ENCODE results near the gene HECW1.

DNA sequence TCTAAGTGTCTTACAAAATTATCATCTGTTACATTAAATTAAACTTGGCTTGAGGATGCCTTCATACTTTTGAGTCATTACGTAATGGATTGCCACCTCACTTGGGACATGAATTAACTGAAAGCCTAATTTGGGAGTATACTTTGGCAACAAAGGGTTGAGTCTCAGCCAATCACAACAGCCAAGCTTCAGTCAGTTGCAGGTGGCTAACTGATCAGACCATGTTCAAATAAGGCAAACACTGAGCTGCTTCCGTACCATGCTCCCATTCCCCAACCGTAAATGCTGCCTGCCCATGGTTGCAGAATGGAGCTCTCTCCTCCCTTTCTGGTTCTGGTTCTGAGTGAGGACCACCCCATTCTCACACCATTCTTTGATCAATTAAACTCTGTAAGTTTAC lies 377.6 kb downstream of the HECW1 start:
- TF ChIP-seq CTCF (IDR thresholded peaks at IDR 0.05): no peak
- TF ChIP-seq POLR2A (IDR thresholded peaks at IDR 0.05): no peak
- no peak for TF ChIP-seq POLR2AphosphoS5 (IDR thresholded peaks at IDR 0.05)
- no peak for TF ChIP-seq EP300 (IDR thresholded peaks at IDR 0.05)

All from upper lobe of left lung (tissue), 4 donors.